ENCODE measurements around the gene TBC1D1.

TBC1D1 gene

GRCh38 chr4:38089961-38090360 lies 199.1 kb downstream of the TBC1D1 start:
- TF ChIP-seq CTCF (IDR thresholded peaks at IDR 0.05; ENCODE audit: low read depth, low read length), result no peak
- no peak overlapping the region for H3K4me3 ChIP-seq (ENCODE audit: low read depth, low read length)

- H3K4me3 ChIP-seq (ENCODE audit: low read depth, low read length), result no peak overlapping the region
- TF ChIP-seq CTCF (IDR thresholded peaks at IDR 0.05; ENCODE audit: low read depth, low read length), result no peak
Measured at GRCh38 chr4:38090455-38091246, 199.8 kb downstream of the TBC1D1 start.

- no peak for TF ChIP-seq CTCF (IDR thresholded peaks at IDR 0.05; ENCODE audit: low read depth, low read length)
- H3K4me3 ChIP-seq (ENCODE audit: low read depth, low read length), result no peak overlapping the region
Measured at GRCh38 chr4:38091636-38092035, 200.8 kb downstream of the TBC1D1 start.

- no peak overlapping the region for H3K4me3 ChIP-seq (ENCODE audit: low read depth, low read length)
Measured at GRCh38 chr4:38092701-38093100, 201.8 kb downstream of the TBC1D1 start.

GRCh38 chr4:38094419-38094818 lies 203.5 kb downstream of the TBC1D1 start:
- H3K4me3 ChIP-seq (ENCODE audit: low read depth, low read length), result no peak overlapping the region
- no peak for TF ChIP-seq CTCF (IDR thresholded peaks at IDR 0.05; ENCODE audit: low read depth, low read length)

More at GRCh38 chr4:38092701-38093100, 201.8 kb downstream of the TBC1D1 start:
- TF ChIP-seq CTCF (IDR thresholded peaks at IDR 0.05; ENCODE audit: low read depth, low read length), result no peak

GRCh38 chr4:38095691-38096090 lies 204.8 kb downstream of the TBC1D1 start:
- no peak overlapping the region for H3K4me3 ChIP-seq (ENCODE audit: low read depth, low read length)
- TF ChIP-seq CTCF (IDR thresholded peaks at IDR 0.05; ENCODE audit: low read depth, low read length), result no peak

- no peak overlapping the region for H3K4me3 ChIP-seq (ENCODE audit: low read depth, low read length)
- no peak for TF ChIP-seq CTCF (IDR thresholded peaks at IDR 0.05; ENCODE audit: low read depth, low read length)
Measured at GRCh38 chr4:38097818-38098217, 206.9 kb downstream of the TBC1D1 start.

Measured in WI38 (cell line).